VCaP (cell line): ENCODE data around the gene RCC2.
A peak's percentile ranks its signal among the peaks of the same experiment; 100 is the strongest.

Experiments
- H3K27ac ChIP-seq: fragments of 450-650 bp; 2 replicates; pipeline ENCODE4 v1.5.1; 2017
- CTCF ChIP-seq: fragments of 450-650 bp; conservative IDR thresholded peaks from 2 replicates; pipeline ENCODE4 v1.5.1; 2017; ENCODE audit warnings: mild to moderate bottlenecking, moderate library complexity

RCC2 gene

DNA sequence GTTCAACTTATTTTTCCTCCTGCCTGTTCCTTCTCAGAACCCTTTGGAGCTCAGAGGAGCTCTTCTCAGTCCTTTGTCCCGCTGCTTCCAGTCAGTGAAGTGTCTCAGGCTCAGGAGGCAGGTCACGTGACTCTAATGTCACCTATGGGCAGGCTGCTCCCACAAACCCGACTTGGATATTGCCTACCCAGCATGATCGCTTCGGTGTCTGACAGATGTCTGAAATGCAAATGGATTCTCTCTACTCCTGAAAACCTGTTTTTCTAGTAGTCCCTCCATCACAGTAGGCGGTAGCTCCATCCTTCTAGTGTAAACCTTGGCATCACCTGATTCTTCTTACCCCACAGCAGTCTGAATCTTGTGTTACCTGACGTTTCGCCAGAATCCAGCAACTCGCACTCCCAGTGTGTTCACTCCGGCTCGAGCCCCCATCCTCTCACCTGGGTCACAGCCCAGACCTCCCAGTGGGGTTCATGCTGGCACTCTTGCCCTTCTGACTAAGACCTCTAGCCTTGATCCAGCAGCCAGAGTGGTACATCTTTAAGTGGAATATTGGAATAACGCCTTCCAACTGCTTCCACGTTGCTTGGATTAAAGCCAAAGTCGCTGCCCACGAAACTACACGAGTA, 62.0 kb downstream of the RCC2 start:
- H3K27ac ChIP-seq = peak overlapping the region; percentile 55
- TF ChIP-seq CTCF = no peak

DNA sequence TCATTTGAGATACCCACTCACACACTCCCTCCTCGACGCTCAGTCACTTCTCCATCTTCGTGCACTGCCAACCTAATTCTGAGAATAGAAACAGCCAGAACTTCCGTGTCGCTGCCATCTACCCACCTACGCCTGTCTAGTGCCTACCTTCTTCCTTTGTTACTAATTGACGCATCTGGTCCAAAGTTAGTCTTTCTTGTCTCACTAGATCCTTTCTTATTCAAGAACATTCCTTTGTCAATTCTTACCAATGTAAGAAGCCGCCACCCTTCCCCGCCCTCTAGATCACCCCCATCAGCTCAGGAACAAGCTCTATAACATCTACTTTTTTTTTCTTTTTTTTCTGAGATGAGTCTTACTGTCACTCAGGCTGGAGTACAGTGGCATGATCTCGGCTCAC, 63.8 kb downstream of the RCC2 start:
- TF ChIP-seq CTCF = no peak
- H3K27ac ChIP-seq = no peak overlapping the region

DNA sequence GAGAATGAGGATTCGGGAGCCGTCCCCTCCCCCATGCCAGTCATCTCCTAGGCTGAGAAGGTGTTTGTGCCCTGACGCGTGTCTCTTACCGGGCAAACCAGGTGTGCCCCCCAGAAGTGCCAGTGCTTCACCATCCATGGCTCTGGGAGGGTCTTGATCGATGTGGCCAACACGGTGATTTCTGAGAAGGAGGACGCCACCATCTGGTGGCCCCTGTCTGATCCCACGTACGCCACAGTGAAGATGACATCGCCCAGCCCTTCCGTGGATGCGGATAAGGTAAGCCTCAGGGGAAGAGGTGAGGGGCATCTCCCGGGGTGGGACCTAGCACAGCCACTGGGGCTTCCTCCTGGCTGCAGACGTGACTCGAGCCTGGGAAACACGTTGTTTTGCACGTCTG, 66.5 kb downstream of the RCC2 start:
- TF ChIP-seq CTCF = no peak
- H3K27ac ChIP-seq = no peak overlapping the region

- no peak within 1 kb of the TSS for H3K27ac ChIP-seq
- TF ChIP-seq CTCF = no peak
These were observed 67.6 kb downstream of the RCC2 start, which contains the start of gene PADI6 for GRCh38 chr1:17371896-17372295. TSS of gene PADI6 (plus strand) at chr1:17372196. CDS start at chr1:17372246, 50 bp downstream.

DNA sequence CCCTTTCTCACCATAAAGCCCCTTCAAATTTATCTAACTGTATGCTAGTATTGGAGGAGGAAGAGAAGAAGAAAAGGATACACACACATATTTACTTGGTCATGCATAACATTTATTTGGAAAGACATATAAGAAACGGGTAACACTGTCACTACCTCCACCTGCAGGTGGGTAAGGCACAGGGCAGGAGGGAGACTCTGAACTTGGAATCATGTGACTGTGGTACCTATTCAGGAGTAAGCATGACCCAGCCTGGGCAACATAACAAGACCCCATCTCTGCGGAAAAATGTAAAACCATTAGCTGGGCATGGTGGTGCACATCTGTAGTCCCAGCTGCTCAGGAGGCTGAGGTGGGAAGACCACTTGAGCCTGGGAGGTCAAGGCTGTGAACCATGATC, 68.9 kb downstream of the RCC2 start:
- H3K27ac ChIP-seq = no peak overlapping the region
- TF ChIP-seq CTCF = peak; percentile 80

- no peak overlapping the region for H3K27ac ChIP-seq
- no peak for TF ChIP-seq CTCF
These were observed 70.0 kb downstream of the RCC2 start for GRCh38 chr1:17369466-17369865.

DNA sequence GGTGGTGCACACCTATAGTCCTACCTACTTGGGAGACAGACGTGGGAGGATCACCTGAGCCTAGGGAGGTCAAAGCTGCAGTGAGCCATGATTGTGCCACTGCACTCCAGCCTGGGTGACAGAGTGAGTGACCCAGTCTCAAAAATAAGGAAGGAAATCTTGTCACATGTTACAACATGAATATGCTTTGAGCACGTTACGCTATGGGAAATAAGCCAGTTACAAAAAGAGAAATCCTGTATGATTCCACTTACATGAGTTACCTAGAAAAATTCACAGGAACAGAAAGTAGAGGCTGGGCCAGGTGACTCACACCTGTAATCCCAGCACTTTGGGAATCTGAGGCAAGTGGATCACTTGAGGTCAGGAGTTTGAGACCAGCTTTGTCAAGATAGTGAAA, 74.2 kb downstream of the RCC2 start:
- no peak overlapping the region for H3K27ac ChIP-seq
- TF ChIP-seq CTCF = no peak
